CD8-positive, alpha-beta memory T cell (primary cell): ENCODE results near the gene CDS2. TPM values are rescaled to one million over a fixed set of nuclear protein-coding genes. Genes with fewer than 3 reads are reported as not detected.

Source experiments
- CTCF ChIA-PET: fragments of 350-600 bp; sonication (Branson Sonifier 250); formaldehyde crosslinking; loops from one replicate; lab custom pipeline; 2021; ENCODE audit warnings: antibody characterized with exemption; lab: Charles Lee
- POLR2A ChIA-PET: fragments of 350-600 bp; sonication (Branson Sonifier 250); formaldehyde crosslinking; loops from one replicate; lab custom pipeline; 2021; ENCODE audit warnings: antibody characterized with exemption; lab: Charles Lee
- DNase-seq, 5 donors: peaks; one replicate each; pipeline versions ENCODE4 v3.0.0 to v3.0.0-alpha.2; 2020 to 2022; ENCODE audit warnings: mixed read lengths in 1 of 5
- H3K27ac ChIP-seq: one replicate; pipeline ENCODE4 v1.7.0; 2013; ENCODE audit warnings: low read depth, mild to moderate bottlenecking, low read length, moderate library complexity
- H3K27me3 ChIP-seq: 2 replicates; pipeline ENCODE4 v1.7.0; 2013; ENCODE audit warnings: low read length, mild to moderate bottlenecking; ENCODE audit not compliant: insufficient read depth, poor library complexity, severe bottlenecking
- H3K36me3 ChIP-seq: 2 replicates; pipeline ENCODE4 v1.7.0; 2013; ENCODE audit warnings: mild to moderate bottlenecking, low read length, moderate library complexity; ENCODE audit not compliant: insufficient read depth
- H3K4me1 ChIP-seq: 2 replicates; pipeline ENCODE4 v1.7.0; 2013; ENCODE audit warnings: mild to moderate bottlenecking, low read length, moderate library complexity; ENCODE audit not compliant: insufficient read depth
- H3K4me3 ChIP-seq: 2 replicates; pipeline ENCODE4 v1.7.0; 2013; ENCODE audit warnings: mild to moderate bottlenecking, low read length
- H3K9me3 ChIP-seq: 2 replicates; pipeline ENCODE4 v1.7.0; 2013; ENCODE audit warnings: mild to moderate bottlenecking, low read length
- H3K27ac Mint-ChIP-seq, 8 donors: one replicate each; pipeline ENCODE4 v1.8.0; 2020 to 2021; ENCODE audit warnings: mixed read lengths in 8 of 8, mild to moderate bottlenecking in 6 of 8, inconsistent platforms in 3 of 8, moderate library complexity in 3 of 8
- H3K27me3 Mint-ChIP-seq, 2 donors: one replicate each; pipeline ENCODE4 v1.8.0; 2020 to 2021; ENCODE audit warnings: mixed read lengths in 2 of 2, mild to moderate bottlenecking in 1 of 2, moderate library complexity in 1 of 2
- H3K36me3 Mint-ChIP-seq, 3 donors: one replicate each; pipeline ENCODE4 v1.8.0; 2020 to 2021; ENCODE audit warnings: mixed read lengths in 3 of 3, inconsistent platforms in 1 of 3, mild to moderate bottlenecking in 1 of 3
- H3K4me1 Mint-ChIP-seq, 3 donors: one replicate each; pipeline ENCODE4 v1.8.0; 2020 to 2021; ENCODE audit warnings: mixed read lengths in 3 of 3, inconsistent platforms in 1 of 3, mild to moderate bottlenecking in 1 of 3
- H3K4me3 Mint-ChIP-seq, 7 donors: one replicate each; pipeline ENCODE4 v1.8.0; 2020 to 2021; ENCODE audit warnings: mixed read lengths in 7 of 7, mild to moderate bottlenecking in 6 of 7, moderate library complexity in 4 of 7, inconsistent platforms in 2 of 7
- H3K9me3 Mint-ChIP-seq, 5 donors: one replicate each; pipeline ENCODE4 v1.8.0; 2020 to 2022; ENCODE audit warnings: mixed read lengths in 5 of 5, mild to moderate bottlenecking in 3 of 5, moderate library complexity in 2 of 5, inconsistent platforms in 1 of 5
- polyA plus RNA-seq: library from polyadenylated mRNA; unstranded; fragments of 300-500 nt; fragmentation: Illumina TruSeq; gene quantifications from one replicate; pipeline ENCODE4 v1.2.3, GENCODE V29; 2021
- total RNA-seq, 2 experiments: library from RNA; stranded (reverse); gene quantifications; one replicate each; pipeline ENCODE4 v1.2.3, GENCODE V29; 2021

The CDS2 gene
- total and polyA plus RNA-seq, 3 experiments from 2014 or later = 48.3 to 57.3 (median 55.3) TPM

DNA sequence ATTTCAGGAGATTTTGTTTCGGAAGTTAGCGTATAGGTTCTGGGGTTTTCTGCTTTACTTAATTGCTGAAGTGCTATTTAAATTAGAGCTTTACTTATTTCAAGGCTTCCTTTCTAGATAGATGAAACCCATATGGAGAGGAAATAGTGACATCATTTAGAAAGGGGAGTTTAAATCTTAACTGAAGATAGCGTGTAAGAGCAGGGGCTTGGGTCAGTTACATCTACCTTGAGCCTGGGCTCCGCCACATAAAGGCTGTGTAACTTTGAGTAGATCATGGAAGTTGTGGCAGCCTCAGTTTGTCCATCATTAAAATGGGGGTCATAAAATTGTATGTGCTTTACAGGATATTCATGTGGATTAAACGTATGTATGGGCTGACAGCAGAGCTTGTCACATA lies 4.7 kb downstream of the CDS2 start:
- no peak for DNase-seq
- no peaks in the 10 kb centered on the region for H3K27me3 Mint-ChIP-seq
- H3K9me3 ChIP-seq = no peaks in the 10 kb centered on the region
- H3K4me3 ChIP-seq = no peak overlapping the region
- peaks cover 0 to 33% (median 5%) of the 10 kb centered on the region in 3 donors for H3K36me3 Mint-ChIP-seq
- H3K27me3 ChIP-seq = no peaks in the 10 kb centered on the region
- no peaks in the 10 kb centered on the region for H3K9me3 Mint-ChIP-seq
- no peak overlapping the region for H3K27ac ChIP-seq
- H3K36me3 ChIP-seq = no peaks in the 10 kb centered on the region
- peak overlapping the region in 3 of 8 donors; percentile 11 to 49 (median 40) for H3K27ac Mint-ChIP-seq
- peaks cover 36 to 58% (median 38%) of the 10 kb centered on the region in 3 donors for H3K4me1 Mint-ChIP-seq
- H3K4me3 Mint-ChIP-seq = peak overlapping the region in 1 of 7 donors; percentile 5
- ChIA-PET POLR2A (interaction anchor here (1.1 kb wide), 1 partner anchor 12 kb away, joined by 5 read pairs; the partner anchor contains the start of gene PCNA), CTCF (interaction anchor here (1.3 to 1.6 kb wide), 3 partner anchors 61 to 92 kb away, joined by 3 to 5 read pairs (median 4); no protein-coding TSS in a partner anchor)
- H3K4me1 ChIP-seq = peaks cover 27% of the 10 kb centered on the region

DNA sequence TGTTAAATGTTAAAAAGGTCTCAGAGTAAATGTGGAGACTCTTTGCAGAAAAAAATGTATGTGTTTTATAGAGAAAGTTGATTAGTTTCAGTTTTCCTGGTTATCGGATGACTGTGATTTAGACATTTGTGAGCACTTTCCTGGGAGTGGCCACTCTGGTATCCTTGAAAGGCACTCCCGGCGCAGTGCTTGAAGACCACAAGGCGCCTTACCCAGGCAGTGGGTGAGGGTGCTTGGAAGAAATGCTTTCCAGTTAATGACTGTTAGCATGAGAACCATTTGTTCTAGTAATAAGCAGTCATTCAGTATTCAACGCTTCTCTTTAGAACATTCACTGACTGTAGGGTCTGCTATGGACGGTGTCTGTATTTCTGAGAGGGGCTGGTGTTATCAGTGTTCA lies 7.2 kb downstream of the CDS2 start:
- H3K9me3 Mint-ChIP-seq = no peaks in the 10 kb centered on the region
- H3K9me3 ChIP-seq = no peaks in the 10 kb centered on the region
- ChIA-PET CTCF (no interaction called here), POLR2A (no interaction called here)
- no peak overlapping the region for H3K27ac Mint-ChIP-seq
- no peak overlapping the region for H3K4me3 Mint-ChIP-seq
- H3K4me1 Mint-ChIP-seq = peaks cover 26 to 48% (median 29%) of the 10 kb centered on the region in 3 donors
- no peak for DNase-seq
- H3K36me3 Mint-ChIP-seq = peaks cover 0 to 27% (median 8%) of the 10 kb centered on the region in 3 donors
- H3K4me1 ChIP-seq = peaks cover 10% of the 10 kb centered on the region
- H3K27me3 ChIP-seq = no peaks in the 10 kb centered on the region
- H3K27ac ChIP-seq = no peak overlapping the region
- no peaks in the 10 kb centered on the region for H3K36me3 ChIP-seq
- H3K27me3 Mint-ChIP-seq = no peaks in the 10 kb centered on the region
- no peak overlapping the region for H3K4me3 ChIP-seq

DNA sequence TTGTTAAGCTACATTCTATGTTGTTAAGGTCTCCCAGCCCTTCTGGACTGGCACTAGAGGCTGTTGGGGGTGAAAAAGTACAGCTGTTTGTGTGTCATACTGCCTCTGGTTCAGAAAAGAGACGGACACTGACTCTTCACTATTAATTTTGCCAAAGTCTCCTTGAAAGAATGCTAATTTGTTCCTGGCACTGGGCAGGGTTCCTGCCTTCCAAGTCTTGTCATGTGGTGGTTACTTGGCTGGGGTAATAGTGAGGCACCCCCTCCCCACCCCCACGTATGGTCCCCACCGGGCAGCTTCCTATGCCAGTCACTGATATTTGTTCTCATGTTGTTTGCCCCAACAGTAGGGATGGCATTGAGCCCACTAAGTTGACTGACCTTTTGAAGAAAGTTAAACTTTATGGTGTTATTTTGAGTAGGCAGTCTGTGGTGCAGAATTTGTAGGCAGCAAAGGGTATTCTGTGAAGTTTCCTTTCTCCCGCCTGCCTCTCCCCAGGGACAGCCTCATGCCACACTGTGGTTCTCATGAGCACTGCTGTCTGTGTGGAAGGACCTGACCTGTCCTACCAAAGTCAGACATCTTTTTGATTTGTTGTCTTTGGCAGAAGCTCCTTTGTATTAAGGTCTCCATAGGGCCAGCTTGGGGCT lies 8.7 kb downstream of the CDS2 start:
- POLR2A ChIA-PET = interaction anchor here (1.1 kb wide), 1 partner anchor 9 kb away, joined by 3 read pairs; the partner anchor contains the start of gene CDS2

DNA sequence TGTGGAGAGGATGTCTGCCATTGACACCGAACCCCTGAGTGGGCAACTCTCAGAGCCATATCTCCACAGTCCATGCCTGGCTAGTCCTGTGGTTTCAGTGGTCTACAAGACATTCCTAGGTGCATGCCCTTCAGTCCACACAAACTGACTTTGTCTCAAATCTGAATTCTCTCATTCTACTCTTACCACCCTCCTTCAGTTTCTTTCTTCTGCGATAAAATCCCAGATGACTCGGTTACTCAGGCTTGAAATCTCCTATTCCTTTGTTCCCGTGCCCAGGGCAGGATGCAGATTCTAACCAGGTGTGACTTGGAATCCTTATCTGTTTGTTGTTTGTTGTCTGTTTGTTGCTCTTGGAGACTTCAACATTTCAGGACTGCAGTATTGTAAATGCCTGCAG lies 9.3 kb downstream of the CDS2 start:
- Mint-ChIP-seq H3K27ac (peak overlapping the region in 3 of 8 donors; percentile 56 to 66 (median 66)), H3K27me3 (no peaks in the 10 kb centered on the region), H3K9me3 (no peaks in the 10 kb centered on the region), H3K36me3 (peaks cover 0 to 32% (median 11%) of the 10 kb centered on the region in 3 donors), H3K4me1 (peaks cover 37 to 60% (median 42%) of the 10 kb centered on the region in 3 donors), H3K4me3 (no peak overlapping the region)
- H3K4me1 ChIP-seq = peaks cover 10% of the 10 kb centered on the region
- CTCF ChIA-PET = interaction anchor here (0.6 kb wide), 1 partner anchor 138 kb away, joined by 3 read pairs; no protein-coding TSS in a partner anchor
- H3K4me3 ChIP-seq = no peak overlapping the region
- H3K9me3 ChIP-seq = no peaks in the 10 kb centered on the region
- H3K27ac ChIP-seq = no peak overlapping the region
- H3K27me3 ChIP-seq = no peaks in the 10 kb centered on the region
- no peak for DNase-seq
- no peaks in the 10 kb centered on the region for H3K36me3 ChIP-seq
- POLR2A ChIA-PET = no interaction called here

More for the DNA sequence above, 8.7 kb downstream of the CDS2 start:
- Mint-ChIP-seq H3K36me3 (peaks cover 0 to 33% (median 11%) of the 10 kb centered on the region in 3 donors), H3K9me3 (no peaks in the 10 kb centered on the region), H3K27me3 (no peaks in the 10 kb centered on the region), H3K27ac (peak overlapping the region in 1 of 8 donors; percentile 17), H3K4me3 (peak overlapping the region in 1 of 7 donors; percentile 32), H3K4me1 (peaks cover 35 to 57% (median 39%) of the 10 kb centered on the region in 3 donors)
- H3K27ac ChIP-seq = no peak overlapping the region
- DNase-seq = no peak
- no peaks in the 10 kb centered on the region for H3K36me3 ChIP-seq
- no peaks in the 10 kb centered on the region for H3K9me3 ChIP-seq
- no peaks in the 10 kb centered on the region for H3K27me3 ChIP-seq
- H3K4me1 ChIP-seq = peaks cover 10% of the 10 kb centered on the region
- CTCF ChIA-PET = no interaction called here
- H3K4me3 ChIP-seq = no peak overlapping the region

DNA sequence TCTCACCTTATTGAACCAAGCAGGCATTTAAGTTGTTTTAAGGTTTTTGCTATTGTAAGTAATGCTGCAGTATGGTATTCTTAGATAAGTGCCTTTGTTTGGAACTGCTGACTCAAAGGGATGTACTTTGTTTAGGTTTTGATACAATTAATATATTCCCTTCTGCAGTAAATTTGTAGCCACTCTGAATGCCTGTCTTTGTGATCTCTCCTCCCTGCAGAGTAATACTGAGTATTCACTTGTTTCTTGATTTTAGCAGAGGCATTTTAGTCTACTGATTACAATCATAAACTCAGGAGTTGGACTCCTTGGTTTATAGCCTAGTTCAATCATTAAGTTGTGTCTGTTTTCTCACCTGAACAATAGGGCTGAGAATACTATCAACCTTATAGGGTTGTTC lies 13.4 kb downstream of the CDS2 start:
- Mint-ChIP-seq H3K36me3 (peaks cover 0 to 41% (median 9%) of the 10 kb centered on the region in 3 donors), H3K27ac (no peak overlapping the region), H3K4me1 (peaks cover 44 to 78% (median 53%) of the 10 kb centered on the region in 3 donors), H3K9me3 (no peaks in the 10 kb centered on the region), H3K27me3 (no peaks in the 10 kb centered on the region), H3K4me3 (no peak overlapping the region)
- Histone ChIP-seq H3K27ac (no peak overlapping the region), H3K9me3 (no peaks in the 10 kb centered on the region), H3K4me1 (peaks cover 8% of the 10 kb centered on the region), H3K36me3 (no peaks in the 10 kb centered on the region), H3K27me3 (no peaks in the 10 kb centered on the region), H3K4me3 (no peak overlapping the region)
- ChIA-PET POLR2A (no interaction called here), CTCF (interaction anchor here (1.6 kb wide), 1 partner anchor 13 kb away, joined by 7 read pairs; the partner anchor contains the start of gene CDS2)
- no peak for DNase-seq

DNA sequence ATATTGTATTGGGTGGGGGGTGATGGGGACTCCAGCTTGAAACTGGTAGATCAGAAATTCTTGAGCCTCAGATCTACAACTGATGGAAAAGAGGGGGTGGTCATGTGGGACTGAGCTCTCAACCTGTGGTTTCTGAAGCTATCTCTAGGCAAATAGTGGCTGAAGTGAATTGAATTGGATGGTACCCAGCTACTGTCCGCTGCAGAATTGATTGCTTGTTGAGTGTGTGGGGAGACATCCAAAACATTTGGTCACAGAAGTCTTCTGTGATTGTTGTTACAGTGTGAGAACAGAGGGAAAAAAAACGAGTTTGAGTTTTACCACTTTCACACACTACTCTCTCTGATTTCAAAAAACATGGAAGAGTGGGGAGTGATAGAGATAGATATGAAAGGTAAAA lies 14.8 kb downstream of the CDS2 start:
- Mint-ChIP-seq H3K27ac (peak overlapping the region in 1 of 8 donors; percentile 63), H3K9me3 (no peaks in the 10 kb centered on the region), H3K36me3 (peaks cover 0 to 40% (median 11%) of the 10 kb centered on the region in 3 donors), H3K4me1 (peaks cover 49 to 76% (median 58%) of the 10 kb centered on the region in 3 donors), H3K27me3 (no peaks in the 10 kb centered on the region), H3K4me3 (no peak overlapping the region)
- Histone ChIP-seq H3K27me3 (no peaks in the 10 kb centered on the region), H3K36me3 (no peaks in the 10 kb centered on the region), H3K4me3 (no peak overlapping the region), H3K9me3 (no peaks in the 10 kb centered on the region), H3K27ac (no peak overlapping the region), H3K4me1 (peaks cover 6% of the 10 kb centered on the region)
- DNase-seq = no peak
- ChIA-PET POLR2A (no interaction called here), CTCF (interaction anchor here (1.2 to 1.6 kb wide), 2 partner anchors 15 to 64 kb away, joined by 3 to 7 read pairs; partner anchors contain the start of gene CDS2)

DNA sequence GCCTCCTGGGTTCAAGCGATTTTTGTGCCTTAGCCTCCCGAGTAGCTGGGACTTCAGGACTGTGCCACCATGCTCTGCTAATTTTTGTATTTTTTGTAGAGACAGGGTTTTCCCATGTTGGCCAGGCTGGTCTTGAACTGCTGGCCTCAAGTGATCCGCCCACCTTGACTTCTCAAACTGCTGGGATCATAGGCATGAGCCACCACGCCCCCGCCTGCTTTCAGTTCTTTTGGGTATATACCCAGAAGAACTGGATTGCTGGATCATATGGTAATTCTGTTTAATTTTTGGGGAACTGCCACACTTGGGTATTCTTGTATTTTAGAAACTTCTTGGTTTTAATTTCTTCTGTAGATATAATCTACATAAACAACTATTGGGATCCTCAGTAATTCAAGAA lies 17.0 kb downstream of the CDS2 start:
- H3K9me3 Mint-ChIP-seq = no peaks in the 10 kb centered on the region
- no peak overlapping the region for H3K4me3 Mint-ChIP-seq
- no peaks in the 10 kb centered on the region for H3K36me3 ChIP-seq
- CTCF ChIA-PET = no interaction called here
- H3K4me1 ChIP-seq = peaks cover 13% of the 10 kb centered on the region
- peaks cover 61 to 92% (median 73%) of the 10 kb centered on the region in 3 donors for H3K4me1 Mint-ChIP-seq
- POLR2A ChIA-PET = no interaction called here
- no peak overlapping the region for H3K27ac ChIP-seq
- H3K27me3 Mint-ChIP-seq = no peaks in the 10 kb centered on the region
- no peaks in the 10 kb centered on the region for H3K27me3 ChIP-seq
- no peak for DNase-seq
- peaks cover 0 to 42% (median 8%) of the 10 kb centered on the region in 3 donors for H3K36me3 Mint-ChIP-seq
- no peaks in the 10 kb centered on the region for H3K9me3 ChIP-seq
- H3K27ac Mint-ChIP-seq = no peak overlapping the region
- H3K4me3 ChIP-seq = no peak overlapping the region
